Hepatocyte (in vitro differentiated cells): ENCODE data around the gene RICTOR. TPM values are rescaled to one million over a fixed set of nuclear protein-coding genes. Genes with fewer than 3 reads are reported as not detected.

Source experiments
- DNase-seq: peaks from one replicate; pipeline ENCODE4 v3.0.0-alpha.2; 2016; ENCODE audit warnings: low spot score
- H2AFZ ChIP-seq: fragments of 200-600 bp; sonication (generic); 2 replicates; pipeline ENCODE4 v1.6.0; 2016; ENCODE audit warnings: antibody characterized with exemption, mild to moderate bottlenecking
- H3K27ac ChIP-seq: fragments of 200-600 bp; sonication (generic); 2 replicates; pipeline ENCODE4 v1.5.1; 2016; ENCODE audit warnings: mild to moderate bottlenecking
- H3K27me3 ChIP-seq: fragments of 200-600 bp; sonication (generic); 2 replicates; pipeline ENCODE4 v1.6.1; 2016
- H3K36me3 ChIP-seq: fragments of 200-600 bp; sonication (generic); replicated peaks from 2 replicates; pipeline ENCODE4 v1.5.1; 2016; ENCODE audit warnings: low read depth; ENCODE audit not compliant: insufficient read depth
- H3K4me1 ChIP-seq: fragments of 200-600 bp; sonication (generic); 2 replicates; pipeline ENCODE4 v1.5.1; 2016; ENCODE audit warnings: mild to moderate bottlenecking, moderate library complexity; ENCODE audit not compliant: insufficient read depth
- H3K4me2 ChIP-seq: fragments of 200-600 bp; sonication (generic); 2 replicates; pipeline ENCODE4 v1.6.0; 2016
- H3K4me3 ChIP-seq: fragments of 200-600 bp; sonication (generic); 2 replicates; pipeline ENCODE4 v1.5.1; 2016; ENCODE audit warnings: mild to moderate bottlenecking
- H3K79me2 ChIP-seq: fragments of 200-600 bp; sonication (generic); 2 replicates; pipeline ENCODE4 v1.6.0; 2017; ENCODE audit warnings: mild to moderate bottlenecking
- H3K9me2 ChIP-seq: fragments of 200-600 bp; sonication (generic); replicated peaks from 2 replicates; pipeline ENCODE4 v1.6.0; 2017; ENCODE audit warnings: mild to moderate bottlenecking; ENCODE audit not compliant: insufficient read depth
- H3K9me3 ChIP-seq: fragments of 200-600 bp; sonication (generic); 2 replicates; pipeline ENCODE4 v1.5.1; 2016; ENCODE audit warnings: low read depth, mild to moderate bottlenecking
- H4K20me1 ChIP-seq: fragments of 200-600 bp; sonication (generic); 2 replicates; pipeline ENCODE4 v1.6.0; 2016; ENCODE audit warnings: mild to moderate bottlenecking; ENCODE audit not compliant: insufficient read depth, poor library complexity, severe bottlenecking
- CTCF ChIP-seq: fragments of 200-600 bp; sonication (generic); IDR thresholded peaks from 2 replicates; pipeline ENCODE4 v1.5.1; 2016; ENCODE audit warnings: antibody characterized with exemption, mild to moderate bottlenecking; ENCODE audit not compliant: poor library complexity
- EZH2 ChIP-seq: fragments of 200-600 bp; sonication (generic); IDR thresholded peaks from 2 replicates; pipeline ENCODE4 v1.6.1; 2016; ENCODE audit warnings: antibody characterized with exemption, mild to moderate bottlenecking, borderline replicate concordance
- EZH2phosphoT487 ChIP-seq: fragments of 200-600 bp; sonication (generic); IDR thresholded peaks from one replicate; pipeline ENCODE4 v1.6.1; 2018; ENCODE audit warnings: antibody characterized with exemption, mild to moderate bottlenecking, low read depth, moderate library complexity; ENCODE audit not compliant: unreplicated experiment, severe bottlenecking
- WGBS: methylation state at CpG from one replicate; pipeline ENCODE4 v1.1.6; 2016; ENCODE audit warnings: low lambda C conversion rate; ENCODE audit errors: missing lambda C conversion rate; 5-methylcytosine and 5-hydroxymethylcytosine counted together
- polyA plus RNA-seq: library from polyadenylated mRNA; unstranded; fragments of >200 nt; fragmentation: Nextera tagmentation; extraction: Ambion mirVana; gene quantifications from 2 replicates; pipeline ENCODE4 v1.2.1, GENCODE V29; 2016
- total RNA-seq: library from RNA; depleted of rRNA; stranded (reverse); fragments of >200 nt; gene quantifications from 2 replicates; pipeline ENCODE4 v1.2.3, GENCODE V29; 2014

Gene RICTOR
- total and polyA plus RNA-seq, 2 experiments from 2014 or later = 8.5 to 29.1 TPM

GRCh38 chr5:38925154-38925925 lies 148.9 kb downstream of the RICTOR start:
- no peaks in the 10 kb centered on the region for H3K27me3 ChIP-seq
- no peak overlapping the region for H3K4me3 ChIP-seq
- no peaks in the 10 kb centered on the region for H3K9me3 ChIP-seq
- H3K27ac ChIP-seq = peak overlapping the region; percentile 38
- 72% methylated on average over 6 of the region's 6 CpGs for WGBS
- no peaks in the 10 kb centered on the region for H4K20me1 ChIP-seq
- H3K4me1 ChIP-seq = peaks cover 5% of the 10 kb centered on the region
- H3K4me2 ChIP-seq = no peak overlapping the region
- H3K79me2 ChIP-seq = no peaks in the 10 kb centered on the region
- no peak overlapping the region for H2AFZ ChIP-seq
- no peaks in the 10 kb centered on the region for H3K36me3 ChIP-seq
- no peaks in the 10 kb centered on the region for H3K9me2 ChIP-seq
- no peak for TF ChIP-seq CTCF
- TF ChIP-seq EZH2 = no peak
- TF ChIP-seq EZH2phosphoT487 = no peak
- peak; percentile 11 for DNase-seq

GRCh38 chr5:38923661-38924451 lies 150.3 kb downstream of the RICTOR start:
- Histone ChIP-seq H3K4me3 (no peak overlapping the region), H2AFZ (no peak overlapping the region), H3K36me3 (no peaks in the 10 kb centered on the region), H3K9me3 (no peaks in the 10 kb centered on the region), H3K4me1 (peaks cover 5% of the 10 kb centered on the region), H3K4me2 (peak overlapping the region; percentile 18), H4K20me1 (no peaks in the 10 kb centered on the region), H3K9me2 (no peaks in the 10 kb centered on the region), H3K27ac (no peak overlapping the region), H3K79me2 (no peaks in the 10 kb centered on the region), H3K27me3 (no peaks in the 10 kb centered on the region)
- WGBS = 68% methylated on average over 3 of the region's 3 CpGs
- no peak for DNase-seq
- TF ChIP-seq CTCF = no peak
- TF ChIP-seq EZH2 = no peak
- no peak for TF ChIP-seq EZH2phosphoT487

GRCh38 chr5:38922199-38922598 lies 152.0 kb downstream of the RICTOR start:
- no peaks in the 10 kb centered on the region for H3K79me2 ChIP-seq
- no peak overlapping the region for H3K4me3 ChIP-seq
- 6% methylated on average over 1 of the region's 1 CpG for WGBS
- no peaks in the 10 kb centered on the region for H3K9me2 ChIP-seq
- no peak overlapping the region for H3K4me2 ChIP-seq
- peaks cover 5% of the 10 kb centered on the region for H3K4me1 ChIP-seq
- no peak for TF ChIP-seq EZH2phosphoT487
- peak; percentile 75 for TF ChIP-seq CTCF
- no peak for TF ChIP-seq EZH2
- H3K27me3 ChIP-seq = no peaks in the 10 kb centered on the region
- peak; percentile 68 for DNase-seq
- H3K27ac ChIP-seq = no peak overlapping the region
- H4K20me1 ChIP-seq = no peaks in the 10 kb centered on the region
- H3K9me3 ChIP-seq = no peaks in the 10 kb centered on the region
- no peaks in the 10 kb centered on the region for H3K36me3 ChIP-seq
- H2AFZ ChIP-seq = no peak overlapping the region
